ENCODE results near the gene PTTG1.

The PTTG1 gene

DNA sequence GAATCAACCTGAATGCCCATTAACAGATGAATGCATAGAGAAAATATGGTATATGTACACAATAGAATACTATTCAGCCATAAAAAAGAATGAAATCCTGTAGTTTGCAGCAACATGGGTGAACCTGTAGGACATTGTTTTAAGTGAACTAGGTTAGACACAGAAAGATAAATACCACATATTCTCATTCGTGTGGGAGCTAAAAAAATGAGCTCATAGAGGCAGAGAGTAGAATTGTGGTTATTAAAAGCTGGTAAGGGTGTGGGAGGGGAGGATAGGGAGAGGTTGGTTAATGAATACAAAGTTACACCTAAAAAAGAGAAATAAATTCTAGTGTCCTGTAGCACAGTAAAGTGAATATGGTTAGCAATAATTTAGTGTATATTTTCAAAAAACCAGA lies 23.5 kb downstream of the PTTG1 start:
- Histone ChIP-seq H3K27ac (no peak overlapping the region), H3K4me3 (IDR thresholded peaks at IDR 0.05; ENCODE audit: insufficient read depth, low read depth, low read length) (no peak overlapping the region), H3K79me2 (ENCODE audit: insufficient read depth, low read depth) (no peaks in the 10 kb centered on the region), H3K36me3 (ENCODE audit: insufficient read depth) (no peaks in the 10 kb centered on the region), H3K9ac (no peak overlapping the region), H3K4me1 (ENCODE audit: low read depth, poor library complexity, severe bottlenecking) (peaks cover 25% of the 10 kb centered on the region), H3K27me3 (ENCODE audit: insufficient read depth, low read depth) (no peaks in the 10 kb centered on the region), H4K20me1 (ENCODE audit: insufficient read depth) (no peaks in the 10 kb centered on the region), H3K4me2 (no peak overlapping the region), H2AFZ (ENCODE audit: low read depth) (no peak overlapping the region)
- no peak for TF ChIP-seq CTCF (conservative IDR thresholded peaks at IDR 0.05; ENCODE audit: low read depth, low read length)

GRCh38 chr5:160445751-160446150 lies 24.1 kb downstream of the PTTG1 start:
- H3K4me2 ChIP-seq = no peak overlapping the region
- peaks cover 23% of the 10 kb centered on the region for H3K4me1 ChIP-seq (ENCODE audit: low read depth, poor library complexity, severe bottlenecking)
- no peak overlapping the region for H3K9ac ChIP-seq
- H2AFZ ChIP-seq (ENCODE audit: low read depth) = no peak overlapping the region
- H3K27me3 ChIP-seq (ENCODE audit: insufficient read depth, low read depth) = no peaks in the 10 kb centered on the region
- H3K27ac ChIP-seq = no peak overlapping the region
- no peaks in the 10 kb centered on the region for H3K36me3 ChIP-seq (ENCODE audit: insufficient read depth)
- no peaks in the 10 kb centered on the region for H4K20me1 ChIP-seq (ENCODE audit: insufficient read depth)
- H3K4me3 ChIP-seq (IDR thresholded peaks at IDR 0.05; ENCODE audit: insufficient read depth, low read depth, low read length) = no peak overlapping the region
- no peak for TF ChIP-seq CTCF (conservative IDR thresholded peaks at IDR 0.05; ENCODE audit: low read depth, low read length)
- H3K79me2 ChIP-seq (ENCODE audit: insufficient read depth, low read depth) = no peaks in the 10 kb centered on the region

GRCh38 chr5:160448886-160449285 lies 27.2 kb downstream of the PTTG1 start:
- H3K9ac ChIP-seq = no peak overlapping the region
- no peaks in the 10 kb centered on the region for H3K4me1 ChIP-seq (ENCODE audit: low read depth, poor library complexity, severe bottlenecking)
- H3K27ac ChIP-seq = no peak overlapping the region
- no peaks in the 10 kb centered on the region for H3K36me3 ChIP-seq (ENCODE audit: insufficient read depth)
- no peaks in the 10 kb centered on the region for H3K79me2 ChIP-seq (ENCODE audit: insufficient read depth, low read depth)
- no peak overlapping the region for H2AFZ ChIP-seq (ENCODE audit: low read depth)
- H3K4me3 ChIP-seq (IDR thresholded peaks at IDR 0.05; ENCODE audit: insufficient read depth, low read depth, low read length) = no peak overlapping the region
- H3K4me2 ChIP-seq = no peak overlapping the region
- H3K27me3 ChIP-seq (ENCODE audit: insufficient read depth, low read depth) = no peaks in the 10 kb centered on the region
- no peaks in the 10 kb centered on the region for H4K20me1 ChIP-seq (ENCODE audit: insufficient read depth)
- TF ChIP-seq CTCF (conservative IDR thresholded peaks at IDR 0.05; ENCODE audit: low read depth, low read length) = no peak

- Histone ChIP-seq H3K9ac (no peak overlapping the region), H2AFZ (ENCODE audit: low read depth) (no peak overlapping the region), H3K4me3 (IDR thresholded peaks at IDR 0.05; ENCODE audit: insufficient read depth, low read depth, low read length) (no peak overlapping the region), H3K4me1 (ENCODE audit: low read depth, poor library complexity, severe bottlenecking) (no peaks in the 10 kb centered on the region), H3K4me2 (no peak overlapping the region), H3K36me3 (ENCODE audit: insufficient read depth) (no peaks in the 10 kb centered on the region), H3K79me2 (ENCODE audit: insufficient read depth, low read depth) (no peaks in the 10 kb centered on the region), H3K27me3 (ENCODE audit: insufficient read depth, low read depth) (no peaks in the 10 kb centered on the region), H4K20me1 (ENCODE audit: insufficient read depth) (no peaks in the 10 kb centered on the region), H3K27ac (no peak overlapping the region)
- no peak for TF ChIP-seq CTCF (conservative IDR thresholded peaks at IDR 0.05; ENCODE audit: low read depth, low read length)
Measured at GRCh38 chr5:160449458-160449857, 27.8 kb downstream of the PTTG1 start.

Measured in KMS-11 (cell line).